NCI-H2171 treated with DMSO at 0.1 percent for 48 hours (cell line): ENCODE results near the gene SLC38A9.
"Not testable (repeated sequence)": the region's sequence is repeated elsewhere in the genome, so short reads cannot be mapped to it uniquely, and the experiment has no call there.

Experiments used
- DNase-seq: peaks from one replicate; lab custom pipeline; 2025; lab: John Stamatoyannopoulos, UW

SLC38A9 gene

DNA sequence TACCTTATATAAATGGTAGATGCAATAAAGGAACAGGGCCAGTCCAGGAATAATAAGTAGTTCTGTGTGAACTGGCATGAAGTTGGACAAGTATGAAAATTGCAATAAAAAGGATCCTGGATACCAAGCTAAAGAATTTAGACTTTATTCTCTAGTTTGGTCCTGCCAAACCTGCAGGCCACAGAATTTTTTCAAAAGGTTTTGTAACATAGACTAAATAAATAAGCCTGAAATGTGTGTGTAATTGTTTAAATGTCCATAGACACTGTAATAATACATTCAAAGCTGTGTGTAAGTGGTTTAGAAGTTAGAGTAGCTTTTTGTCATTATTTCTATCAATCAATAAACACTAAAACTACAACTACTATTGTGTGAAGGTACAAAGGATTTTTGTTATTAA, 101.6 kb downstream of the SLC38A9 start:
- no peak for DNase-seq

DNA sequence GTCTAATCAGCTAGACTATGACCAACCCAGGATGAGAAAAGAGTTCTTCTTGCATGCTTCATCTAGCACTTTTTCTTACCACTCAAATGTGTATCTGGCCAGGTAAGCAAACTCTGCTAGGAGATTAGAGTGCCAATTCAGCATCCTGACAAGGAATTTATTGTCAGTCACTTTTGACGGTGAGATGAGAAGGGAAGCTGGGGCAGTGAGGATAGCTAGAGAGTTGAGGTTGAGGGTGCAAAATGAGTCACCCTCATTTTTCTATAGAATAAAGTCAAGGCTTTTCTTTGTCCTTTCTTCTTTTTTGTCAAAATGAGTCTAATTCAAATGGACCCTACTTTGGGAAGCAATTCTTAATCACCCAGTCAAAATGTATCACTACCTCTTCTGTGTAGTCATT, 102.7 kb downstream of the SLC38A9 start:
- no peak for DNase-seq

- no peak for DNase-seq
Observed at GRCh38 chr5:55608595-55609349, 103.4 kb downstream of the SLC38A9 start.

DNA sequence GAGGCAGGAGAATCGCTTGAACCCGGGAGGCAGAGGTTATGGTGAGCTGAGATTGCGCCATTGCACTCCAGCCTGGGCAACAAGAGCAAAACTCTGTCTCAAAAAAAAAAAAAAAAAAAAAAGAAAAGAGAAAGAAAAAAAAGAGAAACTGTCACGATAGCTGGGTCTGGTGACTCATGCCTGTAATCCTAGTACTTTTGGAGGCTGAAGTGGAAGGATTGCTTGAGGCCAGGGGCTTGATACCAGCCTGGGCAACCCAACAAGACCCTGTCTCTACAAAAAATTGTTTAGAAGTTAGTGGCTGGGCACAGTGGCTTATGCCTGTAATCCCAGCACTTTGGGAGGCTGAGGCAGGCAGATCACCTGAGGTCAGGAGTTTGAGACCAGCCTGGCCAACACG, 104.8 kb downstream of the SLC38A9 start:
- not testable (repeated sequence) for DNase-seq

GRCh38 chr5:55604611-55605067, 107.5 kb downstream of the SLC38A9 start:
- no peak for DNase-seq

GRCh38 chr5:55603922-55604321, 108.2 kb downstream of the SLC38A9 start:
- no peak for DNase-seq

DNA sequence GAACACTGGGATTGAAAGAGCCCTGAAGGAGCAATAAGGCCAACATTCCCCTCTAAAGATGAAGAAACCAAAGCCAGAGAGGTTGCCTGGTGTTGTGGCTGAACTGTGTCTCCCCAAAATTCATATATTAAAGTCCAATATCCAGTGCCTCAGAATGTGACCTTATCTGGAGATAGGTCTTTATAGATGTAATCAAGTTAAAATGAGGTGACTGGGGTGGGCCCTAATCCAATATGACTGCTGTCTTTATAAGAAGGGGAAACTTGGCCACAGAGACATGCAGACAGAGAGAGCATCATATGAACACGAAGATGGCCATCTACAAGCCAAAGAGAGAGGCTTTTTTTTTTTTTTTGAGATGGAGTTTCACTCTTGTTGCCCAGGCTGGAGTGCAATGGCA, 110.5 kb downstream of the SLC38A9 start:
- no peak for DNase-seq

- DNase-seq: no peak
Observed at GRCh38 chr5:55601204-55601618, 110.9 kb downstream of the SLC38A9 start.

DNA sequence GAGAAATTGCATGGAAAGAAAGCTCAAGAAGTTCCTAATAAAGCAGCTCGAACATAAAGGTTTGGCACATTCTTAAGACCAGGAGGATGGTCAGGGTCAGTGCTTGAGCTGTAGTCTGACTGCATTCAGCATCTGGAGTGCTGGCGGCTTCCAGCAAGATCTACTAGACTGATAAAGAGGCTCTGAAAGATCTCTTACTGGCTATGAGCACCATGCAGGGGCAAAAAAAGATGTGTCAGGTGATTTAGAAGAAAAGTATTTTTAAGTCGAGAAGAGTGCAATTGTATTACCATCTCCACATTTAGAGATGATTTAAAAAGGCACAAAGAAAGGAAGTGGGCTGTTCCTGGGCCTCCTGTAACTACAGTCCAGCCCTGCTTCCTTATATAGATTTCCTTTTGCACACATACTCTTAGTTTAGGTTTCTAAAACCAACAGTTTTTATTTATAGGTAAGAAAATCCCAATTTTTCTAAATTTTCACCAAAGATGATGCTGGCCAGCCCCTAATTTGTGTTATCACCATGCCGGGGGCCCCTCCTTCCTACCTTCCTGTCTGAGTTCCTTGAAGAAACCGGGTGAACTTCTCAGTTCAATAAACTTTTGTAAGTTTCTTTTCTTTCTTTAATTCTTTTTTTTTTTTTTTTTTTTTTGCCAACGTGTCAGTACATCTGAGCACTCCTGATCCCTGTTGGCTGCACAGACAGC, 111.5 kb downstream of the SLC38A9 start:
- DNase-seq: no peak

- no peak for DNase-seq
Observed at GRCh38 chr5:55600086-55600485, 112.0 kb downstream of the SLC38A9 start.

DNA sequence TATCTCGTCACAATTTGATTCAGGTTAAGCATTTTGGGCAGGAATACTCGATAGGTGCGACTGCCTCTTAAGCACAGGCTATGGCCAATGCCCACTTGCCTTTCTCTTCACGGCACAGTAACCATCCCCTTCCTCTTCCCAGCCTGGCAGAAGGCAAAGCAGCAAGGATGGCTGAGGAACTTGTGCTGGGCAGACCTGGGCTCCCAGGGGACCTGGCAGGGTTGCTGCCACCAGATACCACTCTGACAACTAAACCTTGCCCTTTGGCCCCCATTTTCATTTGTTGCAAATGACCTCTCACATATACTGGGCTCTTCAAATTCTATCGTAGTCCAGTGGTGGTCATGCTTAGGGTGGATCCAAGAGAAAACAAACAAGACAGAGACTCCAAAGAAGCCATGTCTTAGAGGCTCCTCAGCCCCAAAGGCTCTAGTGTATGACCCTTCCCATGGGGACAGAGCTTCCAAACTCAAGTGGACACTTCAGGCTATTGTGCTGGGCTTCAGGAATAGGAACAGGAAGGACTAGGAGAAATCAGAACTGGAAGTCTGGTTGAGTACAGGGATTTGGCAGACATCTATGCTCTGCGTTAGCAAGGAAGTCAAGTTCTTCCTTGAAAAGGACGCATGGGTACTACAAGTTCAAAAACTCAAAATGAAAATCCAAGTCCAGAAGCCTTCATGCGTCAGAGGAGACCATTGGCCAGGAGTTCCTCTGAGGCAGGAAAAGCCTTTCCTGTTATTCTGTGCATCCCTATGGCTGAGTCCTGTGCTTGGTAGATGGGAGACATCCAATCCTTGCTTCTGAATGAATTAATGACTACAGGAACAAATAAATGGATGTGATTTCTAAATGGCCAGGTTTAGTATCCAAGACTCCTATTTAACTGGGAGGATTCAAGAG, 112.7 kb downstream of the SLC38A9 start:
- DNase-seq: no peak

- peak; percentile 80 for DNase-seq
Observed at GRCh38 chr5:55597014-55597981, 114.8 kb downstream of the SLC38A9 start.

- DNase-seq: no peak
Observed at GRCh38 chr5:55594671-55595070, 117.5 kb downstream of the SLC38A9 start.

DNA sequence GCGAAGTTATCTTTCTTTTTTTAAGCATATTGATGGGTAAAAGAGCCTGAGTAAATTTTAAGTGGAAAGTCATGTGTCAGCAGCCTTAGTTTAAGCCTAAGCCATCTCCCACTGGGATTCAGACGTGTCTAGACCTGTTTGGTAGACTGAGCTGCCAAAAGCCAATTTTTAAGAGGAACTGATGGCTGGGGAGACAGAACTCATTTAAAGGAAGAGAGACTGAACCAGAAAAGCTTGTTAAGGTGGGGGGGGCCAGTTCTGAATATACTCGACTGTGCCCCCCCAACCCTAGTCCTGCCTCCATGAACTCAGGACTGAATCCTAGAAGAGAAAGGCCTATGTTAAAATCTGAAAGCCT, 119.0 kb downstream of the SLC38A9 start:
- DNase-seq: peak; percentile 97

GRCh38 chr5:55592388-55593114, 119.6 kb downstream of the SLC38A9 start:
- DNase-seq: peak; percentile 42

- DNase-seq: no peak
Observed at GRCh38 chr5:55591686-55592085, 120.4 kb downstream of the SLC38A9 start.

DNA sequence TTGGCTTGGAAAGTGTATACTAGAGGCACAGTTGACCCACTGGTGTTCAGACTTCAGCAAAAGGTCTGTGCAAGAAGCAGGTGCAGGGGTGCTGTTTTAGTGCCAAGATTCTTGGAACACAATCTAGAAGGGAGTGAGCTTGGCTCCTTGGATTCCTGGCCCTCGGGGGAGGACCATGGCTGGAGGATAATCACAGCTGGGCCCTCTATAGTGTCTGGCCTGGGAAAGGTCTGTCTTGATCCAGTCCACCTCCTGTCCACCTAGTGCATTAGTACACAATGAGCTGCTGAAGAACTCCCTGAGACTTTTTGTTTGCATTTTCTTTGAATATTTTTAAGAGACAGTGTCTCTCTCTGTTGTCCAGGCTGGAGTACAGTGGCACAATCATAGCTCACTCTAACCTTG, 126.9 kb downstream of the SLC38A9 start:
- no peak for DNase-seq

DNA sequence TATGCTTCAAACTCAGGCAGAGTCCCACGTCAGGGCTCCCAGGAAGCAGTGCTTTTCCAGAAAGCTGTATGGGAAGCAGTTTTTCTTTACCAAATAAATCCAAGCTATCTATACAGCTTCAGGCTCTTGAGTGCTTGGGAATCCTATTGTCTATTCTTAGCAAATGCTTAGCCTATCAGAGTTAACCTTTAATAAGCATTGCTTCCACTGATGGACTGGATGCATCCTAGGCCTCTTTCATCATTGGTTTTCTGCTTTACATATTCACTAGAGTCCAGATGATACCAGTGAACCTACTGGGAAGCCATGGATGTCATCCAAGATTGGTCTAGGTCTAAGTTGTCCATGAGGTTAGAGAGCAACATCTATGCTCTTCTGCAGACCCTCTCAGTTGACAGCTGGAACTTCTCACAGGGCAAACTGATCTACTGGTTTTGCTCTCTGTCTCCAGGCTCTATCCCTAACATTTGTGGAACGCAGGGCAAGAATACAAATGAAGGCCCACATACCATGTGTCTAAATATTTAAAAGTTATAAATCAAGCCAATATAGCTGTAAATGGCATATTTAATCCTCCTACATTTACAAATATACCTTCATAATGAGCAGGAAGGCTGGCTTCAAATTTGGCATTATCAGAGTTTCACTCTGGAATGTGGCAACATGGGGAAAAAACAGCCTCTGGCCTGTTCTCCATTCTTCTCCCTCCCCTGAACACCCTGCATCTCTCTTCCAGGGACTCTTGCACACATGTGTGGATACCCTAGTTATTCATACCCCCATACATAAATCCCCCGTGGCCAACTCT, 127.5 kb downstream of the SLC38A9 start:
- no peak for DNase-seq

DNA sequence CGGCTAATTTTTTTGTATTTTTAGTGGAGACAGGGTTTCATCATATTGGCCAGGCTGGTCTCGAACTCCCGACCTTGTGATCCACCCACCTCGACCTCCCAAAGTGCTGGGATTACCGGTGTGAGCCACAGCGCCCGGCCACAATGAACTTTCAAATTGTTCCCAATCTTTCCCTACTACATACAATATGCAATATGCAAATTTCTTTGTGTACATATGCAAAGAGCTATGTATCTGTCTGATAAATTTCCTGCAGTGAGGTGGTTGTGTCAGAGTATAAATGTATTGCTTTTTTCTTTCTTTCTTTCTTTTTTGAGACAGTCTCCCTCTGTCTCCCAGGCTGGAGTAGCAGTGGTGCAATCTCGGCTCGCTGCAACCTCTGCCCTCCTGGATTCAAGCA, 128.5 kb downstream of the SLC38A9 start:
- DNase-seq: no peak

GRCh38 chr5:55582256-55582655, 129.9 kb downstream of the SLC38A9 start:
- DNase-seq: no peak
